ENCODE measurements around the gene IDE. TPM values are rescaled to one million over a fixed set of nuclear protein-coding genes. Genes with fewer than 3 reads are reported as not detected.
"Not testable (repeated sequence)": the region's sequence is repeated elsewhere in the genome, so short reads cannot be mapped to it uniquely, and the experiment has no call there.

IDE gene
- total RNA-seq, 6 experiments from 2014 or later, result 25.6 to 31.4 (median 29.2) TPM

GRCh38 chr10:92407305-92408016 lies 166.4 kb downstream of the IDE start:
- no peak overlapping the region for H3K4me3 ChIP-seq
- DNase-seq (no peak), ATAC-seq (peak in 2 of 4 donors; percentile 28 to 36)
- H3K27ac ChIP-seq, result no peak overlapping the region
- H3K36me3 ChIP-seq, result no peaks in the 10 kb centered on the region
- intact Hi-C loops (cut with DNase I), result no loop called here
- H3K4me1 ChIP-seq, result no peaks in the 10 kb centered on the region
- TF ChIP-seq POLR2A (IDR thresholded peaks at IDR 0.05), result no peak
- TF ChIP-seq, protein P1, sequence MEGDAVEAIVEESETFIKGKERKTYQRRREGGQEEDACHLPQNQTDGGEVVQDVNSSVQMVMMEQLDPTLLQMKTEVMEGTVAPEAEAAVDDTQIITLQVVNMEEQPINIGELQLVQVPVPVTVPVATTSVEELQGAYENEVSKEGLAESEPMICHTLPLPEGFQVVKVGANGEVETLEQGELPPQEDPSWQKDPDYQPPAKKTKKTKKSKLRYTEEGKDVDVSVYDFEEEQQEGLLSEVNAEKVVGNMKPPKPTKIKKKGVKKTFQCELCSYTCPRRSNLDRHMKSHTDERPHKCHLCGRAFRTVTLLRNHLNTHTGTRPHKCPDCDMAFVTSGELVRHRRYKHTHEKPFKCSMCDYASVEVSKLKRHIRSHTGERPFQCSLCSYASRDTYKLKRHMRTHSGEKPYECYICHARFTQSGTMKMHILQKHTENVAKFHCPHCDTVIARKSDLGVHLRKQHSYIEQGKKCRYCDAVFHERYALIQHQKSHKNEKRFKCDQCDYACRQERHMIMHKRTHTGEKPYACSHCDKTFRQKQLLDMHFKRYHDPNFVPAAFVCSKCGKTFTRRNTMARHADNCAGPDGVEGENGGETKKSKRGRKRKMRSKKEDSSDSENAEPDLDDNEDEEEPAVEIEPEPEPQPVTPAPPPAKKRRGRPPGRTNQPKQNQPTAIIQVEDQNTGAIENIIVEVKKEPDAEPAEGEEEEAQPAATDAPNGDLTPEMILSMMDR (IDR thresholded peaks at IDR 0.05), result no peak
- H3K9me3 ChIP-seq, result no peaks in the 10 kb centered on the region
- WGBS (ENCODE audit: insufficient coverage, low coverage, low lambda C conversion rate, missing lambda C conversion rate), result 94% methylated on average over 3 of the region's 9 CpGs
- no peaks in the 10 kb centered on the region for H3K27me3 ChIP-seq

GRCh38 chr10:92405419-92405924 lies 168.4 kb downstream of the IDE start:
- DNase-seq, result no peak
- intact Hi-C loops (cut with DNase I), result no loop called here
- TF ChIP-seq, protein P1 (IDR thresholded peaks at IDR 0.05), result no peak
- no peaks in the 10 kb centered on the region for H3K9me3 ChIP-seq
- no peak overlapping the region for H3K27ac ChIP-seq
- no peaks in the 10 kb centered on the region for H3K27me3 ChIP-seq
- H3K36me3 ChIP-seq, result no peaks in the 10 kb centered on the region
- no peaks in the 10 kb centered on the region for H3K4me1 ChIP-seq
- ATAC-seq, result peak in 2 of 4 donors; percentile 27 to 33
- WGBS (ENCODE audit: insufficient coverage, low coverage, low lambda C conversion rate, missing lambda C conversion rate), result 61% methylated on average over 5 of the region's 6 CpGs
- no peak overlapping the region for H3K4me3 ChIP-seq

- DNase-seq (no peak), ATAC-seq (no peak)
- intact Hi-C loops (cut with DNase I), result no loop called here
- Histone ChIP-seq H3K4me1 (no peaks in the 10 kb centered on the region), H3K36me3 (no peaks in the 10 kb centered on the region), H3K27me3 (no peaks in the 10 kb centered on the region), H3K9me3 (no peaks in the 10 kb centered on the region), H3K4me3 (no peak overlapping the region), H3K27ac (no peak overlapping the region)
- WGBS (ENCODE audit: insufficient coverage, low coverage, low lambda C conversion rate, missing lambda C conversion rate), result 48% methylated on average over 10 of the region's 10 CpGs
- TF ChIP-seq, protein P1 (IDR thresholded peaks at IDR 0.05), result no peak
- no peak for TF ChIP-seq POLR2A (IDR thresholded peaks at IDR 0.05)
These were observed 169.1 kb downstream of the IDE start for GRCh38 chr10:92404612-92405418.

DNA sequence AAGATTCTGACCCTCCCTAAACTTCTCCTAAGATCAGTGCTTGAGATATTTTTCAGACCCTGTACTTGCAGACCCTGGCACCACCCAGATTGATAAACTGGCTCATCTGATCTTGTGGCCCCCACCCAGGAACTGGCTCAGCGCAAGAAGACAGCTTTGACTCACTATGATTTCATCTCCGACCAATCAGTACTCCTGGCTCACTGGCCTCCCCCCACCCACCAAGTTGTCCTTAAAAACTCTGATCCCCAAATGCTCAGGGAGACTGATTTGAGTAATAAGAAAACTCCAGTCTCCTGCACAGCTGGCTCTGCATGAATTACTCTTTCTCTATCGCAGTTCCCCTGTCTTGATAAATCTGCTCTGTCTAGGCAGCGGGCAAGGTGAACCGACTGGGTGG lies 171.7 kb downstream of the IDE start:
- H3K27ac ChIP-seq; H3K36me3 ChIP-seq; H3K27me3 ChIP-seq; H3K4me1 ChIP-seq; intact Hi-C loops (cut with DNase I); H3K9me3 ChIP-seq; ATAC-seq; H3K4me3 ChIP-seq; DNase-seq: not testable (repeated sequence)
- WGBS (ENCODE audit: insufficient coverage, low coverage, low lambda C conversion rate, missing lambda C conversion rate), result 84% methylated on average over 5 of the region's 5 CpGs

Other genes starting within 250 kb of the IDE start
- 1 to 10 TPM in 1 of 6 experiments, under 1 TPM in 5; 0.35 to 1.4 (median 0.83) TPM for gene KIF11, start 19.0 kb upstream of the IDE start, total RNA-seq
- gene HHEX, start 115.9 kb upstream of the IDE start, total RNA-seq, result 10 to 100 TPM; 26.8 to 73.2 (median 42.0) TPM

All from right lobe of liver (tissue), 6 donors.